ENCODE results near the gene CFAP77.

Gene CFAP77

GRCh38 chr9:132514821-132515220 lies 104.8 kb downstream of the CFAP77 start:
- H3K27ac Mint-ChIP-seq, result no peak overlapping the region
- no peaks in the 10 kb centered on the region for H3K9me3 Mint-ChIP-seq
- H3K4me3 Mint-ChIP-seq, result no peak overlapping the region
- H3K4me1 Mint-ChIP-seq (ENCODE audit: low read depth), result no peaks in the 10 kb centered on the region
- H3K36me3 Mint-ChIP-seq (ENCODE audit: low read depth), result no peaks in the 10 kb centered on the region
- peaks cover 2% of the 10 kb centered on the region for H3K27me3 Mint-ChIP-seq (ENCODE audit: low read depth)
- no peak for DNase-seq (ENCODE audit: low spot score)

GRCh38 chr9:132516301-132516700 lies 106.3 kb downstream of the CFAP77 start:
- H3K4me3 Mint-ChIP-seq, result no peak overlapping the region
- no peak for DNase-seq (ENCODE audit: low spot score)
- H3K9me3 Mint-ChIP-seq, result no peaks in the 10 kb centered on the region
- no peaks in the 10 kb centered on the region for H3K36me3 Mint-ChIP-seq (ENCODE audit: low read depth)
- no peak overlapping the region for H3K27ac Mint-ChIP-seq
- no peaks in the 10 kb centered on the region for H3K4me1 Mint-ChIP-seq (ENCODE audit: low read depth)
- H3K27me3 Mint-ChIP-seq (ENCODE audit: low read depth), result peaks cover 2% of the 10 kb centered on the region

GRCh38 chr9:132516911-132517310 lies 106.9 kb downstream of the CFAP77 start:
- Mint-ChIP-seq H3K4me1 (ENCODE audit: low read depth) (no peaks in the 10 kb centered on the region), H3K4me3 (no peak overlapping the region), H3K36me3 (ENCODE audit: low read depth) (no peaks in the 10 kb centered on the region), H3K27me3 (ENCODE audit: low read depth) (peaks cover 2% of the 10 kb centered on the region), H3K9me3 (no peaks in the 10 kb centered on the region), H3K27ac (no peak overlapping the region)
- DNase-seq (ENCODE audit: low spot score), result no peak

- H3K27me3 Mint-ChIP-seq (ENCODE audit: low read depth), result peaks cover 2% of the 10 kb centered on the region
Observed at GRCh38 chr9:132517815-132518550, 108.0 kb downstream of the CFAP77 start.

GRCh38 chr9:132518626-132519025 lies 108.6 kb downstream of the CFAP77 start:
- Mint-ChIP-seq H3K36me3 (ENCODE audit: low read depth) (no peaks in the 10 kb centered on the region), H3K4me3 (no peak overlapping the region), H3K4me1 (ENCODE audit: low read depth) (no peaks in the 10 kb centered on the region), H3K27me3 (ENCODE audit: low read depth) (peaks cover 2% of the 10 kb centered on the region), H3K27ac (no peak overlapping the region), H3K9me3 (no peaks in the 10 kb centered on the region)
- DNase-seq (ENCODE audit: low spot score), result no peak

More at GRCh38 chr9:132517815-132518550, 108.0 kb downstream of the CFAP77 start:
- H3K27ac Mint-ChIP-seq, result no peak overlapping the region
- no peaks in the 10 kb centered on the region for H3K9me3 Mint-ChIP-seq
- H3K4me3 Mint-ChIP-seq, result no peak overlapping the region
- H3K36me3 Mint-ChIP-seq (ENCODE audit: low read depth), result no peaks in the 10 kb centered on the region
- DNase-seq (ENCODE audit: low spot score), result no peak
- no peaks in the 10 kb centered on the region for H3K4me1 Mint-ChIP-seq (ENCODE audit: low read depth)

GRCh38 chr9:132519033-132519432 lies 109.0 kb downstream of the CFAP77 start:
- Mint-ChIP-seq H3K4me3 (no peak overlapping the region), H3K27me3 (ENCODE audit: low read depth) (peaks cover 2% of the 10 kb centered on the region), H3K9me3 (no peaks in the 10 kb centered on the region), H3K27ac (no peak overlapping the region), H3K36me3 (ENCODE audit: low read depth) (no peaks in the 10 kb centered on the region), H3K4me1 (ENCODE audit: low read depth) (no peaks in the 10 kb centered on the region)
- no peak for DNase-seq (ENCODE audit: low spot score)

GRCh38 chr9:132520612-132521011 lies 110.6 kb downstream of the CFAP77 start:
- no peaks in the 10 kb centered on the region for H3K9me3 Mint-ChIP-seq
- H3K4me1 Mint-ChIP-seq (ENCODE audit: low read depth), result no peaks in the 10 kb centered on the region
- no peak for DNase-seq (ENCODE audit: low spot score)
- H3K36me3 Mint-ChIP-seq (ENCODE audit: low read depth), result no peaks in the 10 kb centered on the region
- no peak overlapping the region for H3K4me3 Mint-ChIP-seq
- H3K27me3 Mint-ChIP-seq (ENCODE audit: low read depth), result peaks cover 3% of the 10 kb centered on the region
- H3K27ac Mint-ChIP-seq, result no peak overlapping the region

- Mint-ChIP-seq H3K27ac (no peak overlapping the region), H3K9me3 (no peaks in the 10 kb centered on the region), H3K4me3 (no peak overlapping the region), H3K27me3 (ENCODE audit: low read depth) (peaks cover 4% of the 10 kb centered on the region), H3K4me1 (ENCODE audit: low read depth) (no peaks in the 10 kb centered on the region), H3K36me3 (ENCODE audit: low read depth) (no peaks in the 10 kb centered on the region)
- DNase-seq (ENCODE audit: low spot score), result no peak
Observed at GRCh38 chr9:132525308-132526023, 115.5 kb downstream of the CFAP77 start.

- no peak overlapping the region for H3K4me3 Mint-ChIP-seq
- DNase-seq (ENCODE audit: low spot score), result no peak
- H3K9me3 Mint-ChIP-seq, result peaks cover 4% of the 10 kb centered on the region
- no peaks in the 10 kb centered on the region for H3K4me1 Mint-ChIP-seq (ENCODE audit: low read depth)
- no peaks in the 10 kb centered on the region for H3K36me3 Mint-ChIP-seq (ENCODE audit: low read depth)
- peaks cover 10% of the 10 kb centered on the region for H3K27me3 Mint-ChIP-seq (ENCODE audit: low read depth)
- H3K27ac Mint-ChIP-seq, result no peak overlapping the region
Observed at GRCh38 chr9:132531195-132531594, 121.2 kb downstream of the CFAP77 start.

- no peaks in the 10 kb centered on the region for H3K4me1 Mint-ChIP-seq (ENCODE audit: low read depth)
- H3K27me3 Mint-ChIP-seq (ENCODE audit: low read depth), result peaks cover 10% of the 10 kb centered on the region
- no peaks in the 10 kb centered on the region for H3K36me3 Mint-ChIP-seq (ENCODE audit: low read depth)
- H3K4me3 Mint-ChIP-seq, result no peak overlapping the region
- DNase-seq (ENCODE audit: low spot score), result no peak
- H3K27ac Mint-ChIP-seq, result no peak overlapping the region
- peaks cover 4% of the 10 kb centered on the region for H3K9me3 Mint-ChIP-seq
Observed at GRCh38 chr9:132531710-132532570, 121.9 kb downstream of the CFAP77 start.

GRCh38 chr9:132534832-132535231 lies 124.8 kb downstream of the CFAP77 start:
- Mint-ChIP-seq H3K36me3 (ENCODE audit: low read depth) (no peaks in the 10 kb centered on the region), H3K4me1 (ENCODE audit: low read depth) (no peaks in the 10 kb centered on the region), H3K9me3 (peaks cover 4% of the 10 kb centered on the region), H3K27me3 (ENCODE audit: low read depth) (peaks cover 10% of the 10 kb centered on the region), H3K4me3 (no peak overlapping the region), H3K27ac (no peak overlapping the region)
- no peak for DNase-seq (ENCODE audit: low spot score)

- no peak for DNase-seq (ENCODE audit: low spot score)
- Mint-ChIP-seq H3K4me1 (ENCODE audit: low read depth) (no peaks in the 10 kb centered on the region), H3K4me3 (no peak overlapping the region), H3K27me3 (ENCODE audit: low read depth) (peaks cover 4% of the 10 kb centered on the region), H3K36me3 (ENCODE audit: low read depth) (no peaks in the 10 kb centered on the region), H3K27ac (no peak overlapping the region), H3K9me3 (peaks cover 4% of the 10 kb centered on the region)
Observed at GRCh38 chr9:132536124-132536523, 126.1 kb downstream of the CFAP77 start.

GRCh38 chr9:132537352-132537751 lies 127.3 kb downstream of the CFAP77 start:
- Mint-ChIP-seq H3K27ac (no peak overlapping the region), H3K27me3 (ENCODE audit: low read depth) (peaks cover 2% of the 10 kb centered on the region), H3K9me3 (peaks cover 4% of the 10 kb centered on the region), H3K4me1 (ENCODE audit: low read depth) (no peaks in the 10 kb centered on the region), H3K36me3 (ENCODE audit: low read depth) (no peaks in the 10 kb centered on the region), H3K4me3 (no peak overlapping the region)
- no peak for DNase-seq (ENCODE audit: low spot score)

GRCh38 chr9:132538071-132538470 lies 128.1 kb downstream of the CFAP77 start:
- peaks cover 2% of the 10 kb centered on the region for H3K27me3 Mint-ChIP-seq (ENCODE audit: low read depth)
- peaks cover 4% of the 10 kb centered on the region for H3K9me3 Mint-ChIP-seq
- no peaks in the 10 kb centered on the region for H3K36me3 Mint-ChIP-seq (ENCODE audit: low read depth)
- H3K27ac Mint-ChIP-seq, result no peak overlapping the region
- no peaks in the 10 kb centered on the region for H3K4me1 Mint-ChIP-seq (ENCODE audit: low read depth)
- no peak for DNase-seq (ENCODE audit: low spot score)
- H3K4me3 Mint-ChIP-seq, result no peak overlapping the region

Data from T-helper 2 cell treated with Interferon-gamma antibody and Interleukin-4, amounts not matched to agents 5 μg/mL and 100 μg/mL, for 36 hours (primary cell).